Renal pelvis (tissue), 4 donors: ENCODE measurements around the gene ISG20. TPM values are rescaled to one million over a fixed set of nuclear protein-coding genes. Genes with fewer than 3 reads are reported as not detected.
"Not testable (repeated sequence)": the region's sequence is repeated elsewhere in the genome, so short reads cannot be mapped to it uniquely, and the experiment has no call there.

Source experiments
- DNase-seq: peaks from one replicate; pipeline ENCODE4 v3.0.0-alpha.2; 2013
- polyA plus RNA-seq, 3 donors: library from polyadenylated mRNA; unstranded; fragments of 120-200 nt; gene quantifications; one replicate each; pipeline ENCODE4 v1.2.1, GENCODE V29; 2013; ENCODE audit not compliant: insufficient read length in 3 of 3

The ISG20 gene
- polyA plus RNA-seq, 3 donors: 0.90 to 1.6 (median 1.4) TPM

GRCh38 chr15:88635318-88635717, 3.5 kb upstream of the ISG20 start:
- no peak for DNase-seq

GRCh38 chr15:88636050-88636449, 2.8 kb upstream of the ISG20 start:
- no peak for DNase-seq

- DNase-seq: no peak
Observed at GRCh38 chr15:88636654-88637053, 2.2 kb upstream of the ISG20 start.

GRCh38 chr15:88637436-88637835, 1.4 kb upstream of the ISG20 start:
- DNase-seq: no peak

GRCh38 chr15:88637841-88638625, 783 bp upstream of the ISG20 start:
- DNase-seq: no peak

- no peak for DNase-seq
Observed at GRCh38 chr15:88641959-88642452, 3.2 kb downstream of the ISG20 start.

- not testable (repeated sequence) for DNase-seq
Observed at GRCh38 chr15:88642514-88642913, 3.7 kb downstream of the ISG20 start.

GRCh38 chr15:88644741-88645140, 5.9 kb downstream of the ISG20 start:
- no peak for DNase-seq

GRCh38 chr15:88645171-88646087, 6.6 kb downstream of the ISG20 start:
- DNase-seq: no peak

- no peak for DNase-seq
Observed at GRCh38 chr15:88646088-88646405, 7.2 kb downstream of the ISG20 start.

- DNase-seq: no peak
Observed at GRCh38 chr15:88646951-88647350, 8.1 kb downstream of the ISG20 start.

GRCh38 chr15:88647351-88648105, 8.7 kb downstream of the ISG20 start:
- DNase-seq: no peak

GRCh38 chr15:88648357-88649214, 9.8 kb downstream of the ISG20 start:
- DNase-seq: no peak

GRCh38 chr15:88649286-88649733, 10.5 kb downstream of the ISG20 start:
- DNase-seq: no peak

GRCh38 chr15:88649753-88650551, 11.1 kb downstream of the ISG20 start:
- no peak for DNase-seq

- DNase-seq: no peak
Observed at GRCh38 chr15:88650556-88650955, 11.7 kb downstream of the ISG20 start.

GRCh38 chr15:88651136-88651732, 12.4 kb downstream of the ISG20 start:
- peak; percentile 50 for DNase-seq

- DNase-seq: no peak
Observed at GRCh38 chr15:88651971-88652370, 13.2 kb downstream of the ISG20 start.

- no peak for DNase-seq
Observed at GRCh38 chr15:88652456-88653199, 13.8 kb downstream of the ISG20 start.
